Activated CD4-positive, alpha-beta T cell treated with anti-CD3 and anti-CD28 coated beads for 24 hours (primary cell): ENCODE measurements around the gene MAGEB17.

Source experiments
- DNase-seq, 2 donors: peaks; one replicate each; pipeline ENCODE4 v3.0.0-alpha.2; 2020; ENCODE audit warnings: low read depth in 2 of 2

MAGEB17 gene

GRCh38 chrX:16208601-16209000, 41.3 kb downstream of the MAGEB17 start:
- no peak for DNase-seq

- no peak for DNase-seq
These were observed 42.8 kb downstream of the MAGEB17 start for GRCh38 chrX:16210061-16210460.

- no peak for DNase-seq
These were observed 44.7 kb downstream of the MAGEB17 start for GRCh38 chrX:16212024-16212423.

GRCh38 chrX:16212436-16212835, 45.2 kb downstream of the MAGEB17 start:
- DNase-seq, result no peak

GRCh38 chrX:16213961-16214360, 46.7 kb downstream of the MAGEB17 start:
- DNase-seq, result no peak

GRCh38 chrX:16215660-16216059, 48.4 kb downstream of the MAGEB17 start:
- DNase-seq, result no peak
